T-helper 1 cell treated with Interleukin-12 subunit alpha and Interleukin-12 subunit beta and Interleukin-4 antibody, amounts not matched to agents 30 μg/mL and 1 μg/mL, for 36 hours (primary cell): ENCODE data around the gene CDKAL1.
"Not testable (repeated sequence)": the region's sequence is repeated elsewhere in the genome, so short reads cannot be mapped to it uniquely, and the experiment has no call there.

Source experiments
- H3K27ac Mint-ChIP-seq: one replicate; pipeline ENCODE4 v1.8.0; 2021; ENCODE audit warnings: mild to moderate bottlenecking, mixed read lengths
- H3K27me3 Mint-ChIP-seq: one replicate; pipeline ENCODE4 v1.8.0; 2021; ENCODE audit warnings: low read depth, mixed read lengths
- H3K36me3 Mint-ChIP-seq: one replicate; pipeline ENCODE4 v1.8.0; 2021; ENCODE audit warnings: low read depth, mixed read lengths
- H3K4me1 Mint-ChIP-seq: one replicate; pipeline ENCODE4 v1.8.0; 2021; ENCODE audit warnings: low read depth, mixed read lengths
- H3K4me3 Mint-ChIP-seq: one replicate; pipeline ENCODE4 v1.8.0; 2021; ENCODE audit warnings: mild to moderate bottlenecking, moderate library complexity, mixed read lengths
- H3K9me3 Mint-ChIP-seq: one replicate; pipeline ENCODE4 v1.8.0; 2021; ENCODE audit warnings: mixed read lengths

Gene CDKAL1

DNA sequence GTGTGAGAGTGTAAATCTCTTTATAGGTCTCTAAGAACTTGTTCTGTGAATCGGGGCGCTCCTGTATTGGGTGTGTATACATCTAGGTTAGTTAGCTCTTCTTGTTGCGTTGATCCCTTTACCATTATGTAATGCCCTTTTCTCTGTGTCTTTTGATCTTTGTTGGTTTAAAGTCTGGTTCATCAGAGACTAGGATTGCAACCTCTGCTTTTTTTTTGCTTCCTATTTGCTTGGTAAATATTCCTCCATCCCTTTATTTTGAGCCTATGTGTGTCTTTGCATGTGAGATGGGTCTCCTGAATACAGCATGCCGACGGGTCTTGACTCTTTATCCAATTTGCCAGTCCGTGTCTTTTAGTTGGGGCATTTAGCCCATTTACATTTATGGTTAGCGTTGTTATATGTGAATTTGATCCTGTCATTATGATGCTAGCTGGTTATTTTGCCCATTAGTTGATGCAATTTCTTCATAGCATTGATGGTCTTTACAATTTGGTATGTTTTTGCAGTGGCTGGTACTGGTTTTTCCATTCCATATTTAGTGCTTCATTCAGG lies 60.1 kb downstream of the CDKAL1 start:
- not testable (repeated sequence) for H3K27me3 Mint-ChIP-seq, H3K27ac Mint-ChIP-seq, H3K4me1 Mint-ChIP-seq, H3K4me3 Mint-ChIP-seq
- Mint-ChIP-seq H3K36me3 (peaks cover 49% of the 10 kb centered on the region), H3K9me3 (peaks cover 38% of the 10 kb centered on the region)

DNA sequence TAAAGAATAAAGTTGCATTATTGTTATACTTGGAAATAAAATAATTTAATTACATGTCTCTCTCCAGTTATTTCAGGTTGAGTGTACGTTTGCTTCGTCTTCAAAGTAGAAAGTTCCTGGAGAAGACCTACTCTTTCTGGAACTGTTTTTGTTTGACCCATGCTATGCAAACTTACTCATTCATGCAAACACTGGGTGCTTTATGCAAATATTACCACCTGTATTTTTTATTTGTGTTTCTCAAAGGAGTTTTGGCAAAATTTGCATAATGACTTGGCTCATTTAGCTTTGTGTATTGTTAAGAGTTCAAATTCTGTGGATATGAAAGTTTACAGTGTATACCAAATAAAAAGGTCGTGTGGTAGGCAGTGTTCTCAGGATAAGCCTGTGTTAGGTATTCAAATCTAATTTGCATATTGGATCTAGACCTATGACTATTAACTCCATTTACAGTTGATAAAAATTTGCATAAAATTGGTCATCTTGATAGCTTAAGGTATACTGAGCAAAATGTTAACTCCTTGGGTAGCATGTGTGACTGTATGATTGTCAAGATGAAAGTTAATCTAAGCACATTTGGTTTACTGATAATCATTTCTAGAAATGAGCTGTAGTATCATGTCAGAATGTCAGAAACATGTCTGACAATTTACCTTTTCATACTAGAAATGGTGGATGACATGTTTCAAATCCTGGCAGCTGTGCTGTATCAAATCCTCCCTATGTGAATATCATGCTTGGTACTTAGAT lies 65.2 kb downstream of the CDKAL1 start:
- H3K27me3 Mint-ChIP-seq, result no peaks in the 10 kb centered on the region
- peaks cover 13% of the 10 kb centered on the region for H3K36me3 Mint-ChIP-seq
- peaks cover 6% of the 10 kb centered on the region for H3K9me3 Mint-ChIP-seq
- H3K4me1 Mint-ChIP-seq, result no peaks in the 10 kb centered on the region
- no peak overlapping the region for H3K4me3 Mint-ChIP-seq
- no peak overlapping the region for H3K27ac Mint-ChIP-seq

DNA sequence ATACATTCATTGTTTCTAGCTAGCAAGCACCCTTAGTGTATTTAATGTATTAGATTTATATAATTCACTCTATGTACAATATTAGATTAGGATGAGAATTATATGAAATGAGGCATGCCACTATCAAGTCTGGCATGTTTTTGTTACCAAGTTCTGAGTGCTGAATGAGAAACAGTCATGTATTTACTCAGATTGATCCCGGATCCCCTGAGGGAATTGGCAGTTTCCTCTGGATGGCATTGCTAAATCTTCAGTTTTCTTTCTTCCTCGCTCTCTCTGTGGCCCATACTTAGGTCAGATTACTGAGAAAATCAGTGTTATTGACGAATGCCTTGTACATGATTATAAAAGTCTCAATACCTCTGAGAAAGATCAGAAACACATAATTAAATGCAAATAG lies 66.6 kb downstream of the CDKAL1 start:
- H3K4me1 Mint-ChIP-seq, result no peaks in the 10 kb centered on the region

DNA sequence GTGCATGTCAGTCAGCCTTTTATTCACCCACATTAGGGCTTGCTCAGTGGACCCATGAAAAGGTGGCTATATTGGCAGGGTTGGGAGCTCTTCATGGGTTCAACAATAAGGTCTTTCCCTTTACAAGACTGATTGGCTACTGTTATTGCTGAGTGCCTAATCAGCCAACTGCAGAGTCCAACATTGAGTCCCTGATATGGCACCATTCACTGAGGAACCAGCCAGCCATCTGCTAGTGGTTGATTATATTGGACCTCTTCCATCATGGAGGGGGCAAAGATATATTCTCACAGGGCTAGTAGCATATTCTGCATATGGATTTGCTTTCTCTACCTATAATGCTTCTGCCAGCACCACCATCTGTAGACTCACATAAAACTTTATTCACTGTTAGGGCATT lies 69.9 kb downstream of the CDKAL1 start:
- no peaks in the 10 kb centered on the region for H3K27me3 Mint-ChIP-seq
- no peak overlapping the region for H3K27ac Mint-ChIP-seq
- H3K4me3 Mint-ChIP-seq, result no peak overlapping the region
- peaks cover 2% of the 10 kb centered on the region for H3K4me1 Mint-ChIP-seq
- no peaks in the 10 kb centered on the region for H3K9me3 Mint-ChIP-seq
- peaks cover 5% of the 10 kb centered on the region for H3K36me3 Mint-ChIP-seq

More for the DNA sequence above, 66.6 kb downstream of the CDKAL1 start:
- Mint-ChIP-seq H3K27me3 (no peaks in the 10 kb centered on the region), H3K36me3 (peaks cover 5% of the 10 kb centered on the region), H3K4me3 (no peak overlapping the region), H3K9me3 (no peaks in the 10 kb centered on the region), H3K27ac (no peak overlapping the region)

DNA sequence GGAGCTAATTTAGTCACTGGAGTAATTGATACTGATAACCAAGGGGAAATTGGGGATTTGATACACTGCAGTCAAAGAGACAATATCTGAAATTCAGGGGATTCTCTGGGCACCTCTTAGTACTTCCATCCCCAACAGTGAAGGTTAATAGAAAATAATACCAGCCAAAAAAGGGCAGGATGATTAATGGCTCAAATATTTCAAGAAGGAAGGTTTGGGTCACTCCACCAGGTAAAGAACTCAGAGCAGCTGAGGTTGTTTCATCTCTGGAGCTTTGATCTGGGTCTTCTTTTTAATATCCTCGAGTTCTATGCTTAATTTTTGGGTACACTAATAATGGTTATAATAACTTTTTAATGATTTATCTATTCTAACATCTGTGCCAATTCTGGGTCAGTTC lies 70.8 kb downstream of the CDKAL1 start:
- Mint-ChIP-seq H3K27ac (no peak overlapping the region), H3K36me3 (peaks cover 9% of the 10 kb centered on the region), H3K9me3 (peaks cover 4% of the 10 kb centered on the region), H3K4me1 (peaks cover 2% of the 10 kb centered on the region), H3K27me3 (no peaks in the 10 kb centered on the region), H3K4me3 (no peak overlapping the region)

DNA sequence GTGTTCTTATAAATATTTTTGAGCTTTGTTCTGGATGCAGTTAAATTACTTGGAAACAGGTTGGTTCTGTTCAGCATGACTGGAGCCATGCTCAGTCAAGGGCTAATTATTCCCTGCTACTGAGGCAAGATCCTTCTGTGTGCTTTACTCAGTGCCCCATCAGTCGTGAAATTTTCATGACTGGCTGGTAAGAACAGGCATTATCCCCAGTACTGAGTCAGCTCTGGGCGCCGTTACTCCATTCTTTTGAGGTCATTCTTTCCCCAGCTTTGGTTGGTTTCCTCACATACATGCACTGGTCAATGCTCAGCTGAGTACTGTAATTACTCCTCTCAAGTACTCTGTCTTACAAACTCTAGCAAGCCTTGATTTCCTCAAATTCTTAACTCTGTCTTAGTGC lies 71.3 kb downstream of the CDKAL1 start:
- peaks cover 12% of the 10 kb centered on the region for H3K36me3 Mint-ChIP-seq
- no peak overlapping the region for H3K27ac Mint-ChIP-seq
- H3K9me3 Mint-ChIP-seq, result peaks cover 8% of the 10 kb centered on the region
- no peaks in the 10 kb centered on the region for H3K27me3 Mint-ChIP-seq
- no peak overlapping the region for H3K4me3 Mint-ChIP-seq
- peaks cover 2% of the 10 kb centered on the region for H3K4me1 Mint-ChIP-seq

DNA sequence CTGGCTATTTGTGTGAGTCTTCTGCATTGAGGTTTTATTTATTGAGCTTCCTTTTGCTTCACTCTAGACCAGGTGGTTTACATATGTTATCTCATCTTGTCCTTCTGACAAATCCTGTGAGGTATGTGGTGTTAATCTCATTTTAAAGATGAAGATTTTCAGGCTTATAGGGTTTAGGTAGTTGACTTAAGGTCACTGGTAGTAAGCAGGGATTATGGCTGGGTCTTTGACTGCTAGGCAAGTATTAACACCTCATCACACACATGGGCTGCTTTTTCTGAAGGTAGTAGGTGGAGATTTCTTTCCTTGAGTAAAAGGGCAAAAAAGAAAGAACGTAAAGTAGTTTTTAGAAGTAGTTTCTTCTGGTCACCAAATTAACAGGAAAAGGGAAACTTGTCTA lies 72.6 kb downstream of the CDKAL1 start:
- H3K36me3 Mint-ChIP-seq, result peaks cover 13% of the 10 kb centered on the region

DNA sequence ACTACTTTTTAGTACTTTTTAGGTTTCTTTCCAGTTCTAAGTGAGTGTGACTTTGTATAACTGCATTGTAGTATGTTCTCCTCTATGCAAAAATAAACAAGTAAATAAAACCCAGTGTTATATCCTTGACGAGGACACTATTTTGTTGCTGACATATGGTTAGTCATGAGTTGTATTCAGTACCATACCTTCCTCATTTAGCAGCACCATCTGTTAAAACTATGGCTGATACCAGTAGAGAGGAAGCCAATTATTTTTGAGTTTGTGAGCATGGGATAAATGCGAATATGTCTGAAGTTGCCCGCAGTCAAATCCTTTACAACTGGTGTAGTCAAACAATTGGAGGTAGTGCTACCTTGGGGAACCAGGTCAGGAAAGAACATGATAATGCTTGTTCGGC lies 74.1 kb downstream of the CDKAL1 start:
- Mint-ChIP-seq H3K4me3 (no peak overlapping the region), H3K27ac (no peak overlapping the region), H3K4me1 (peaks cover 2% of the 10 kb centered on the region), H3K27me3 (no peaks in the 10 kb centered on the region), H3K9me3 (peaks cover 8% of the 10 kb centered on the region), H3K36me3 (peaks cover 13% of the 10 kb centered on the region)

More for the DNA sequence above, 72.6 kb downstream of the CDKAL1 start:
- peaks cover 2% of the 10 kb centered on the region for H3K4me1 Mint-ChIP-seq
- no peak overlapping the region for H3K4me3 Mint-ChIP-seq
- H3K9me3 Mint-ChIP-seq, result peaks cover 8% of the 10 kb centered on the region
- H3K27me3 Mint-ChIP-seq, result no peaks in the 10 kb centered on the region
- no peak overlapping the region for H3K27ac Mint-ChIP-seq

DNA sequence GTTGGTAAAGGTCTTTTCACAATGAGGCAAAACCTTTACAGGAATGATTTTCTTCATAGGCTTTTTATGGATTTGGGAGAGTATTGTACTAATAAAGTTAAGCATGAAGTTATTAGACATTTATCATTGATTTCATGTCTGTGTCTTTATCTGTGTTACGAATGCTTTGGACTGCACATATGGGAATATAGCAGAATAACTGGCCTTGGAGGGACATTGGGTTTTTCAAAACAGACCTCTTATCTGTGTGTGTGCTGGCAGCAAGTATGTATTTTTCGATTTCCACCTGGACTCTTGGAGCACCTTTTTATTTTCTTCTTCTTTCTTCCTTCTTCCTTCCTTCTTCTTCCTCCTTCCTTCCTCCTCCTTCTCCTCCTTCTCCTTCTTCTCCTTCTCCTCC lies 74.6 kb downstream of the CDKAL1 start:
- Mint-ChIP-seq H3K9me3 (peaks cover 8% of the 10 kb centered on the region), H3K4me3 (no peak overlapping the region), H3K27ac (no peak overlapping the region)

DNA sequence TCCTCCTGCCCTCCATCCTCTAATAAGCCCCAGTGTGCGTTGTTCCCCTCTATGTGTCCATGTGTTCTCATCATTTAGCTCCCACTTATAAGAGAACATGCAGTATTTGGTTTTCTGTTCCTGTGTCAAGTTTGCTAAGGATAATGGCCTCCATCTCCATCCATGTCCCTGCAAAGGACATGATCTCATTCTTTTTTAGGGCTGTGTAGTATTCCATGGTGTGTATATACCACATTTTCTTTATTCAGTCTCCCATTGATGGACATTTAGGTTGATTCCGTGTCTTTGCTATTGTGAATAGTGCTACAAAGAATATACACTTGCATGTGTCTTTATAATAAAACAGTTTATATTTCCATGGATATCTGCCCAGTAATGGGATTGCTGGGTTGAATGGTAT lies 75.7 kb downstream of the CDKAL1 start:
- not testable (repeated sequence) for H3K4me3 Mint-ChIP-seq, H3K36me3 Mint-ChIP-seq

More for the DNA sequence above, 74.6 kb downstream of the CDKAL1 start:
- Mint-ChIP-seq H3K36me3 (peaks cover 12% of the 10 kb centered on the region), H3K4me1 (peaks cover 2% of the 10 kb centered on the region), H3K27me3 (no peaks in the 10 kb centered on the region)

DNA sequence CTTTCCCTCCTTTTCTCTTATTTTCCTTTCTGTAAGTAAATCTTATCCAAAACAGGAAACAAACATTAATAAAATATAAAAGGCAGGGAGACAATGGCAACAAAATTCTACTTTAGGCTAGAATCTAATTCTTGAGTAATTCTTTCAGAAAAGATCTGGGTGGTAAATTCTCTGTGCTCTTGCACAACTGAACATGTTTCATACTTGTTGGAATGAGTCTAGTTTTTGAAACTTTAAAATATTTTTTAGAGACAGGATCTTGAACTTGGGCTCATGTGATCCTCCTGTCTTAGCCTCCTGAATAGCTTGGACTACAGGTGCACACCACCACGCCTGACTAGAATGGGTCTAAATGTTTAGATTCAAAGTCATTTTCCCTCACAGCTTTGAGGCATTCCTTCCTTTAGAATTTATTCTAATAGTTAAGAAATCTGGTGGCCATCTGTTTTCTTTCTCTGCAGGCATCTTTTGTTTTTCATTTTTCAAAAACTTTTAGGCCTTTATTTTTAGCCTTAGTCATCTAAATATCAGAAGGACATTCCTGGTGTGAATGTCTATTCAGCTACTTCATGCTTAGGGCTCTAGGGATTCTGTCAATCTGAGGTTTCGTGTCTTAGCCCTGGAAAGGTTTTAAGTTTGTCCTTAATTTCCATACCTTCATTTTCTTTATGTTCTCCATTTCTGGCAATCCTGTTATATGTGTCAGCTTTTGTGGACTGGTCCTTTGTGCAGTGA lies 76.5 kb downstream of the CDKAL1 start:
- H3K4me3 Mint-ChIP-seq, result no peak overlapping the region
- H3K36me3 Mint-ChIP-seq, result peaks cover 9% of the 10 kb centered on the region
- H3K27ac Mint-ChIP-seq, result no peak overlapping the region
- H3K9me3 Mint-ChIP-seq, result peaks cover 8% of the 10 kb centered on the region
- peaks cover 2% of the 10 kb centered on the region for H3K4me1 Mint-ChIP-seq
- H3K27me3 Mint-ChIP-seq, result no peaks in the 10 kb centered on the region

More for the DNA sequence above, 75.7 kb downstream of the CDKAL1 start:
- not testable (repeated sequence) for H3K27me3 Mint-ChIP-seq, H3K4me1 Mint-ChIP-seq, H3K9me3 Mint-ChIP-seq, H3K27ac Mint-ChIP-seq

DNA sequence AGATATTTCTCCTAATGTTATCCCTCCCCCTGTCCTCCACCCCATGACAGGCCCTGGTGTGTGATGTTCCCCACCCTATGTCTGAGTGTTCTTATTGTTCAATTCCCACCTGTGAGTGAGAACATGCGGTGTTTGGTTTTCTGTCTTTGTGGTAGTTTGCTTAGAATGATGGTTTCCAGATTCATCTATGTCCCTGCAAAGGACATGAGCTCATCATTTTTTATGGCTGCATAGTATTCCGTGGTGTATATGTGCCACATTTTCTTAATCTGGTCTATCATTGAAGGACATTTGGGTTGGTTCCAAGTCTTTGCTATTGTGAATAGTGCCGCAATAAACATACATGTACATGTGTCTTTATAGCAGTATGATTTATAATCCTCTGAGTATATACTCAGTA lies 83.3 kb downstream of the CDKAL1 start:
- H3K4me1 Mint-ChIP-seq, H3K27ac Mint-ChIP-seq, H3K36me3 Mint-ChIP-seq, H3K4me3 Mint-ChIP-seq, H3K27me3 Mint-ChIP-seq, H3K9me3 Mint-ChIP-seq: not testable (repeated sequence)

DNA sequence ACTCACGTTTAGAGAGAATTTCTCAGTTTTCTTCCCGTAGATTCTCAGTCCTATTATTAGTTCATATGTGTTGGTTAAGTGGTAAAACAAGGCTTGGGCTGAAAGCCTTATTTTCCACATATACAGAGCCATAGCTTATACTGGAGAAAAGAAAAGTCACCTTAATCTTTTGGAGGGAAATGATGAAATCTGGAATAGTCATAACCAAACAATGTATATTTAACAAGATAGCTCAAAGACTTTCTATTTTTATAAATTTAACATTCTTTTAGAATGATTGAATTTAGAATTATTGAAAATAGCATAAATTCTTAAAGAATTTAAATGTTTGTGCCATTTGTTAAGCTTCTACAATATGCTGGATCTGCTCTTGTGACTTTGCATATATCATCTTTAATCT lies 85.8 kb downstream of the CDKAL1 start:
- H3K27ac Mint-ChIP-seq, result no peak overlapping the region
- peaks cover 9% of the 10 kb centered on the region for H3K36me3 Mint-ChIP-seq
- no peak overlapping the region for H3K4me3 Mint-ChIP-seq
- peaks cover 13% of the 10 kb centered on the region for H3K4me1 Mint-ChIP-seq
- H3K27me3 Mint-ChIP-seq, result no peaks in the 10 kb centered on the region
- no peaks in the 10 kb centered on the region for H3K9me3 Mint-ChIP-seq

DNA sequence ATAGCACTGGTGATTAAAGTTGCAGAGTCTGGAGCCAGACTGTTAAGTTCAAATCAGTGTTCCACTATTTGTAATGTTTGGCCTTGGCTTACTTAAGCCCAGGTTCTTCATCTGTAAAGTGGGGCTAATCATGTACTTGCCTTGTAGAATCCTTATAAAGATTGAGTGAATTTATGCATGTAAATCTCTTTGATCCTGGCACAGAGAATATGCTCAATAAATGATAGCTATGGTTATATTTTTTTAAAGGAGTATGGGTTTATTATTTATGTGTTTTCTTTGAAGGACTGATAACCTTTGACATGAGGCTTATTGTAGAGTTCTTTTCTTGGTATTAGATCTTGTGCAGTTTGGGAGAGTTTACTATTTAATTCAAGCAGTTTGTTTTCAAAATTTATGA lies 89.5 kb downstream of the CDKAL1 start:
- Mint-ChIP-seq H3K4me3 (no peak overlapping the region), H3K36me3 (peaks cover 8% of the 10 kb centered on the region), H3K9me3 (no peaks in the 10 kb centered on the region), H3K27ac (no peak overlapping the region), H3K4me1 (peaks cover 14% of the 10 kb centered on the region), H3K27me3 (no peaks in the 10 kb centered on the region)

DNA sequence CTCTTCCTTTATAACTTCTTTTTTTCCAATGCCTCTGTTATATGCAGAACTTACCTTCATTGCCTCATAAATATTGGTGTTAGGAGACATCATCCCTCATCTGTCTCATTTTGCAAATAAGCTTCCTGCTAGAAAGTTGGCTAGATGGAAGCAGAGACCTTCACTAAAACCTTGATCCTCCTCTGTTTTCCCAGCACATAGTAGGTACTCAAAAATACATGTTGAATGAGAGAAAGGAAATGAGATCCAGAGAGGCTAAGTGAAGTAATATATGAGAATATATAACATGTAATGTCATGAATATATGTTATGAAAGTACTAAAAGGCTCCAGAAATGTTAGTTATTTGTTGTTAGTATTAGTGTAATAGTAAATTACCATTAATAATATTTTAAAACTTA lies 91.9 kb downstream of the CDKAL1 start:
- H3K27ac Mint-ChIP-seq, result no peak overlapping the region
- H3K4me1 Mint-ChIP-seq, result peaks cover 18% of the 10 kb centered on the region
- H3K36me3 Mint-ChIP-seq, result peaks cover 8% of the 10 kb centered on the region
- H3K9me3 Mint-ChIP-seq, result no peaks in the 10 kb centered on the region
- H3K27me3 Mint-ChIP-seq, result no peaks in the 10 kb centered on the region
- H3K4me3 Mint-ChIP-seq, result no peak overlapping the region
